Ovary (tissue), 9 donors: Measurements from ENCODE around the gene SHROOM4. TPM values are rescaled to one million over a fixed set of nuclear protein-coding genes. Genes with fewer than 3 reads are reported as not detected.

Source experiments
- DNase-seq, 5 donors: peaks; one replicate each; pipeline ENCODE4 v3.0.0-alpha.2; 2019 to 2020
- H3K27ac ChIP-seq, 2 donors: fragments of 200-600 bp; one replicate each; pipeline versions ENCODE4 v1.5.1 to v1.8.0; 2019 to 2022
- H3K27me3 ChIP-seq: fragments of 200-600 bp; one replicate; pipeline ENCODE4 v1.8.0; 2022
- H3K36me3 ChIP-seq: fragments of 200-600 bp; sonication (generic); one replicate; pipeline ENCODE4 v1.5.1; 2019
- H3K4me1 ChIP-seq: one replicate; pipeline ENCODE4 v1.8.1; 2013; ENCODE audit warnings: mild to moderate bottlenecking, moderate library complexity; ENCODE audit not compliant: insufficient read depth
- H3K4me3 ChIP-seq: fragments of 200-600 bp; sonication (generic); one replicate; pipeline ENCODE4 v1.5.1; 2017
- H3K9me3 ChIP-seq, 2 donors: fragments of 200-600 bp in 1 of 2; sonication (generic) in 1 of 2; one replicate each; pipeline versions ENCODE4 v1.5.1 to v1.8.1; 2013 to 2019; ENCODE audit warnings: mild to moderate bottlenecking in 1 of 2, moderate library complexity in 1 of 2
- EP300 ChIP-seq: sonication (generic); formaldehyde crosslinking; IDR thresholded peaks from one replicate; pipeline ENCODE4 v1.6.1; 2017; ENCODE audit warnings: antibody characterized with exemption
- POLR2A ChIP-seq: fragments of 450-650 bp; IDR thresholded peaks from one replicate; pipeline ENCODE4 v1.6.1; 2017; ENCODE audit warnings: antibody characterized with exemption, mild to moderate bottlenecking, moderate library complexity
- WGBS, 3 donors: extraction: QIAGEN DNeasy Blood & Tissue Kit in 1 of 3; methylation state at CpG; one replicate each; pipeline versions ENCODE4 v1.1.5 to v1.1.7; 2013 to 2017; 5-methylcytosine and 5-hydroxymethylcytosine counted together
- intact Hi-C, 4 donors: fragments of 100-400 bp; cut with DNase I; formaldehyde crosslinking; loops; one replicate each; pipeline versions ENCODE4 v1.11.0 to v1.15.1; 2022 to 2023
- polyA plus RNA-seq, 2 donors: library from polyadenylated mRNA; stranded (reverse); fragments of 200-250 nt in 1 of 2; fragments of 350-450 nt in 1 of 2; fragmentation: Illumina TruSeq in 1 of 2; extraction: RNeasy Lipid Tissue Mini Kit (QIAGEN cat#74804) in 1 of 2; gene quantifications; one replicate each; pipeline ENCODE4 v1.2.3, GENCODE V29; 2013 to 2014
- total RNA-seq, 7 donors: library from RNA; depleted of rRNA in 2 of 7; stranded (reverse); fragments of >200 nt in 2 of 7; fragmentation: NEBNext Ultra II Directional in 3 of 7; extraction: Animal tissue kit (Norgen Biotek cat#: 25700) in 3 of 7; gene quantifications; one replicate each; pipeline versions ENCODE4 v1.1.0 to v1.2.4, GENCODE V29; 2016 to 2023
- TF ChIP-seq, protein P1 (sequence below), 3 donors: fragments of 450-650 bp in 2 of 3; fragments of 200-600 bp in 1 of 3; IDR thresholded peaks; one replicate each; pipeline versions ENCODE4 v1.5.1 to v1.8.0; 2016 to 2022; ENCODE audit warnings: antibody characterized with exemption in 3 of 3, mild to moderate bottlenecking in 1 of 3
- donor health status: DM: no; HTN: no; CAD: no; lungs with moderate emphysema.
- donor health status: DM: no; HTN: no; CAD: no.
- donor health status: Bipolar disorder and iron deficiency.
- donor health status: DM: yes; HTN: yes; CAD: no.
- donor health status: DM: no; HTN: no; CAD: no.
- donor health status: DM: yes; HTN: yes; CAD: no.

Gene SHROOM4
- total and polyA plus RNA-seq, 9 donors, result 1.7 to 7.2 (median 3.1) TPM

DNA sequence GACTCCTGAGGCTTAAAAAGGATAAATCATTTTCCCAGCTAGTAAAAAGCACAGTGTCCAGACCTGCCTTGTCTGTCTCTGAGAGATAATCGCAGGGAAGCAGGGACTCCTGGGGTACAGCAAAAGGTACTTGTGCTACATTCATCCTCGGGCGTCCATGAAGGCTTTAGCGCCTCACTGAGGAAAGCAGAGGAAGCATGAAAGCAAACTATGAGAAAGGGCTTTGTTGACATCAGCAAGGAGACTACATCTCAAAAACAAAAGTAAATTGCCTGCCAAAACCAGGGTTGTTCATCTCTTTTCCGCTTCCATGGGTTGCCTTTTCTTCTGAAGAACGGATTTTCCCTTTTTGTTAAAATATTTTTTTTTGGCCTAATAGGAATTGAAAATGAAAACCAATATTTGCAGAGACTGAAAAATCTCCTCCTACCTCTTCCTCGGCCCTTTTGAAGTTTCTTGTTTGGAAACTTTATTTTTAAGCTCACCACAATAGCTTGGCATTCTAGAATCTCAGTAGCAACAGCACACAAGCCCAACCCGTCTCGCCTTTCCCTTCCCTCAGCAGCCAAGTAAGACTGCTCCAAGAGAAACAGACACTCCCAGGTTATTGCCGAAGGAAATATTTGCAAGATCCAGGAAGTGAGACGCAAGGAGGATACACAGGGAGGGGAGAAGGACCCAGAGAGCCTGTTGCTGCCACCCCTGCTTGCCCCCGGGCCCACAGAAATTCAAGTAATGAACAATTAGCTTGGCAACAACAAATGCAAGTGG is 195.0 kb downstream of the SHROOM4 start:
- no peak for TF ChIP-seq EP300
- no peak for TF ChIP-seq POLR2A
- TF ChIP-seq, protein P1, sequence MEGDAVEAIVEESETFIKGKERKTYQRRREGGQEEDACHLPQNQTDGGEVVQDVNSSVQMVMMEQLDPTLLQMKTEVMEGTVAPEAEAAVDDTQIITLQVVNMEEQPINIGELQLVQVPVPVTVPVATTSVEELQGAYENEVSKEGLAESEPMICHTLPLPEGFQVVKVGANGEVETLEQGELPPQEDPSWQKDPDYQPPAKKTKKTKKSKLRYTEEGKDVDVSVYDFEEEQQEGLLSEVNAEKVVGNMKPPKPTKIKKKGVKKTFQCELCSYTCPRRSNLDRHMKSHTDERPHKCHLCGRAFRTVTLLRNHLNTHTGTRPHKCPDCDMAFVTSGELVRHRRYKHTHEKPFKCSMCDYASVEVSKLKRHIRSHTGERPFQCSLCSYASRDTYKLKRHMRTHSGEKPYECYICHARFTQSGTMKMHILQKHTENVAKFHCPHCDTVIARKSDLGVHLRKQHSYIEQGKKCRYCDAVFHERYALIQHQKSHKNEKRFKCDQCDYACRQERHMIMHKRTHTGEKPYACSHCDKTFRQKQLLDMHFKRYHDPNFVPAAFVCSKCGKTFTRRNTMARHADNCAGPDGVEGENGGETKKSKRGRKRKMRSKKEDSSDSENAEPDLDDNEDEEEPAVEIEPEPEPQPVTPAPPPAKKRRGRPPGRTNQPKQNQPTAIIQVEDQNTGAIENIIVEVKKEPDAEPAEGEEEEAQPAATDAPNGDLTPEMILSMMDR (IDR thresholded peaks at IDR 0.05), result no peak
- intact Hi-C loops, result no loop called here
- Histone ChIP-seq H3K9me3 (no peaks in the 10 kb centered on the region), H3K36me3 (no peaks in the 10 kb centered on the region), H3K27ac (no peak overlapping the region), H3K27me3 (no peaks in the 10 kb centered on the region), H3K4me3 (no peak overlapping the region), H3K4me1 (no peaks in the 10 kb centered on the region)
- DNase-seq, result no peak
- WGBS, 3 donors, result 21 to 35% (median 27%) methylated on average over 12 of the region's 12 CpGs

DNA sequence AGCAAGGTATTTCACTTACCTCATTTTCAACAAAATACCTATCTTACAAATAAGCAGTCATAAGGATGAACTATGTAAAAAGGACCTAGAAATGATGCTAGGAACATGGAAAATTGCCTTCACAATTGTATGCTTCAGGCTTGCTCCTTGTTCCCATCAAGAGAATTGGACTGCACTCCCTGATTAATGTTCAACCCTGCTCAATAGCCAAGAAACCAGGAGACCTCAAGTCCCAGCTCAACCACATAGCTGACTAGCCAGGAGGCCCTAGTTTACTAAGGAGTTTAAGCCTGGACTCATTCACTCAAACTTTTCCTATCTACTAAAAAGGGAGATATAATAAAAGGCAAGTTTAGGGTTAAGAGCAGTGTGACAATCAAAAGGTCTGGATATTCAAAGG is 196.8 kb downstream of the SHROOM4 start:
- no peak for DNase-seq

DNA sequence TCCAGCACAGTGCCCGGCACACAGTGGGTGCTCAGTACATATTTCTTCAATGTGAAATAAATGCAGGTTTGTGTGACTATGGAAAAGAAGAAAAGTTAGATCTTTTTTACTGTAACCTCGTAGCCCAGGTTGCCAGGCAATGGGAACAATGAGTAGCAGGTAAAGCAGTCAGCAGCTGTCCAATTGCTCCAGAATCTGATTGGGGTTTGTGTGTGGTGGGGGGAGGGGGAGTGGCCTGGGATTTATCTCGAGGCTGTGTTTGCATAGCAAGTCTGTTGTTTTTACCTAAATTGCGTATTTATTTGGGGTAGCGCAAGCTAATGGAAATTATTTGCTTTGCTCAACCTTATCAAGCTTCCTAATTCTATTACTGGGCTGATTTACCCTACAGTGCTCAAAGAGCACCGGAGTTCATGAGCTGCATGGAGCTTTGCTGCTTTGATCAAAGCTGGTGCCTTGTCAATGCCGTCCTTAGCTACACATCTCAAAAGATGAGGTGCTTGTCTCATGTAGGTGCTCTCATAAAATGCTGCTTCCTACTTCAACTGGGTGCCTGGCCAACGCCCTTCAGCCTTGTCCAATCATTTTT is 198.3 kb downstream of the SHROOM4 start:
- no peak for DNase-seq
- no peak overlapping the region for H3K4me3 ChIP-seq
- no peaks in the 10 kb centered on the region for H3K9me3 ChIP-seq
- H3K4me1 ChIP-seq, result no peaks in the 10 kb centered on the region
- no peaks in the 10 kb centered on the region for H3K27me3 ChIP-seq
- intact Hi-C loops, result loop anchor here in 1 of 4 donors (1.0 kb wide), 1 partner anchor 8 kb away; no protein-coding TSS in a partner anchor
- H3K36me3 ChIP-seq, result no peaks in the 10 kb centered on the region
- no peak overlapping the region for H3K27ac ChIP-seq
- TF ChIP-seq EP300, result no peak
- TF ChIP-seq, protein P1 (IDR thresholded peaks at IDR 0.05), result no peak
- TF ChIP-seq POLR2A, result no peak
- WGBS, 3 donors, result 64 to 72% (median 68%) methylated on average over 8 of the region's 8 CpGs

More for the DNA sequence above, 196.8 kb downstream of the SHROOM4 start:
- TF ChIP-seq, protein P1 (IDR thresholded peaks at IDR 0.05), result no peak
- TF ChIP-seq POLR2A (no peak), EP300 (no peak)
- H3K27ac ChIP-seq, result no peak overlapping the region
- no peaks in the 10 kb centered on the region for H3K4me1 ChIP-seq
- H3K9me3 ChIP-seq, result no peaks in the 10 kb centered on the region
- no peaks in the 10 kb centered on the region for H3K36me3 ChIP-seq
- H3K27me3 ChIP-seq, result no peaks in the 10 kb centered on the region
- intact Hi-C loops, result no loop called here
- H3K4me3 ChIP-seq, result no peak overlapping the region

DNA sequence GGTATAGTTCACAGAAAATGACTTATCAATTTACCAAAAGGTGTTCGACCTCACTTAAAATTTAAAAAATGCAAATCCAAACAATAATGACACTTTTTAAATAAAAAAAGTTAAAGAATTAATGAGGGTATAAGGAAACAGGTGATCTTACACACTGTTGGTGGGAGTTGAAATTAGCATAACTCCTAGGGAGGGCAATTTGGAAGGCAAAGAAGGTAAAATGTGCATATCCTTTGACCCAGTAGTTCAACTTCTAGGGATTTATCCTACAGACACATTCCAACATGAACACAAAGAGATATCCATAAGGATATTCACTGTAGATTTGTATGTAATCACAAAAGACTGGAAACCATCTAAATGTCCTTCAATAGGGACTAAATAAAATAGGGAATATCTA is 199.5 kb downstream of the SHROOM4 start:
- no peaks in the 10 kb centered on the region for H3K9me3 ChIP-seq
- no peaks in the 10 kb centered on the region for H3K27me3 ChIP-seq
- H3K36me3 ChIP-seq, result no peaks in the 10 kb centered on the region
- H3K4me3 ChIP-seq, result no peak overlapping the region
- intact Hi-C loops, result no loop called here
- no peaks in the 10 kb centered on the region for H3K4me1 ChIP-seq
- TF ChIP-seq POLR2A (no peak), EP300 (no peak)
- TF ChIP-seq, protein P1 (IDR thresholded peaks at IDR 0.05), result no peak
- no peak for DNase-seq
- WGBS, 3 donors, result 44 to 57% (median 49%) methylated on average over 1 of the region's 1 CpG
- no peak overlapping the region for H3K27ac ChIP-seq
